Measurements from ENCODE around the gene CDK3. TPM values are rescaled to one million over a fixed set of nuclear protein-coding genes. Genes with fewer than 3 reads are reported as not detected.

The CDK3 gene
- total and polyA plus RNA-seq, 2 of the 4 experiments (the other 2 are of a cell fraction), result 0.72 to 8.8 TPM

DNA sequence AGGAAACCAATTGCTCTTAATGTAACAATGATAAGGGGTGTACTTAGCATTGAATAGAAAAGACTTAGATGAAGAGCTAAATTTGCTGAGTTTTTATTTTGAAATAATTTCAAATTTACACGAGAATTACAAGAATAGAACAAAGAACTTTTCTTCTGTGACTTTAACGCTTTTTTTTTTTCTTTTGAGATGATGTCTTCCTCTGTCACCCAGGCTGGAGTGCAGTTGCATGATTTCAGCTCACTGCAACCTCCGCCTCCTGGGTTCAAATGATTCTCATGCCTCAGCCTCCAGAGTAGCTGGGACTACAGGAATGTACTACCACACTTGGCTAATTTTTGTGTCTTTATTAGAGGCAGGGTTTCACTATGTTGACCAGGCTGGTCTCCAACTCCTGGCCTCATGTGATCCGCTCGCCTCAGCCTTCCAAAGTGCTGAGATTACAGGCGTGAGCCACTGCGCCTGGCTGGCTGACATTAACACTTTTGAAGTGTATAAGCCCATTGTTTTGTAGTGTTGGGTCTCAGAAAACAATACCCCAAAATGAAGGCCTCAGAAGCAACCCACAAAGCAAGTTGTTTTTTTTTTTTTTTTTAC is 19.5 kb upstream of the CDK3 start:
- Histone ChIP-seq H3K4me3 (ENCODE audit: insufficient read depth, low read depth, low read length) (no peak overlapping the region), H2AFZ (replicated peaks; ENCODE audit: low read length, poor library complexity) (no peak overlapping the region), H4K5ac (ENCODE audit: low read depth, low read length) (no peak overlapping the region), H3K79me1 (ENCODE audit: low read depth in 1 of 2, low read length in 2 of 2) (peaks cover 33 to 71% of the 10 kb centered on the region in 2 experiments), H2AK5ac (ENCODE audit: low read depth, low read length) (no peak overlapping the region; the same call in 1 of the 2 replicates), H3K56ac (ENCODE audit: extremely low read depth, insufficient read depth, low read length) (no peak overlapping the region), H2AK9ac (replicated peaks; ENCODE audit: low read depth, low read length, poor library complexity) (no peak overlapping the region), H3K9me3 (ENCODE audit: control insufficient read depth, insufficient read depth, low read length) (no peaks in the 10 kb centered on the region), H3K18ac (ENCODE audit: low read depth, low read length) (no peak overlapping the region), H3K4me2 (ENCODE audit: low read depth, low read length) (no peak overlapping the region), H2BK20ac (ENCODE audit: low read depth, low read length) (no peak overlapping the region), H2BK5ac (ENCODE audit: low read depth, low read length, poor library complexity, severe bottlenecking) (no peak overlapping the region), H3K4ac (ENCODE audit: low read depth, low read length) (no peak overlapping the region; the same call in 1 of the 2 replicates), H4K8ac (ENCODE audit: low read depth in 2 of 2, low read length in 2 of 2) (no peak overlapping the region), H3K4me1 (ENCODE audit: control insufficient read depth, insufficient read depth, low read length) (peaks cover 7% of the 10 kb centered on the region; the same call in 1 of the 2 replicates), H3K23ac (ENCODE audit: low read depth, low read length) (no peak overlapping the region), H3K14ac (replicated peaks; ENCODE audit: low read depth, low read length) (no peak overlapping the region), H4K20me1 (ENCODE audit: insufficient read depth, low read length) (0 out of 2 replicates have a peak, but pooled peaks cover 3% of the 10 kb centered on the region), H3K27ac (ENCODE audit: insufficient read depth, low read length) (no peak overlapping the region), H4K91ac (ENCODE audit: insufficient read depth, low read depth, low read length) (no peak overlapping the region), H3K9me1 (ENCODE audit: insufficient read depth, low read length) (peaks cover 22% of the 10 kb centered on the region), H3K9ac (ENCODE audit: low read depth, low read length) (no peak overlapping the region), H2BK15ac (ENCODE audit: low read depth, low read length) (no peak overlapping the region), H3K36me3 (ENCODE audit: control insufficient read depth, insufficient read depth, low read length) (0 out of 2 replicates have a peak, but pooled peaks cover 3% of the 10 kb centered on the region), H3K27me3 (ENCODE audit: control insufficient read depth, insufficient read depth, low read length) (no peaks in the 10 kb centered on the region), H2BK120ac (ENCODE audit: low read depth, low read length) (no peak overlapping the region)
- TF ChIP-seq CEBPB (IDR thresholded peaks at IDR 0.05; ENCODE audit: low read depth, low read length) (no peak), MXI1 (IDR thresholded peaks at IDR 0.05; ENCODE audit: borderline replicate concordance, low read depth, low read length) (no peak)
- POLR2A ChIA-PET (ENCODE audit: unreplicated experiment), result no interaction called here
- 95% methylated on average over 4 of the region's 7 CpGs; no CpG with 5 or more reads in 1 of the 2 experiments for WGBS, 2 experiments (ENCODE audit: extremely low coverage in 2 of 2, insufficient read length in 1 of 2)
- dilution Hi-C loops (cut with HindIII; ENCODE audit: low sequenced_read_pairs, unreplicated experiment), result no loop called here
- DNase-seq (no peak), ATAC-seq (ENCODE audit: low read depth) (no peak)
- in situ Hi-C loops (cut with MboI; ENCODE audit: low sequenced_read_pairs), result no loop called here
- BruUV-seq (replicated peaks), result no TSS peak
- CTCF ChIA-PET, result interaction anchor here (0.6 kb wide), 1 partner anchor 40 kb away, joined by 4 read pairs; no protein-coding TSS in a partner anchor
- intact Hi-C loops (cut with micrococcal nuclease), result no loop called here

All from IMR-90 (cell line).